ENCODE results near the gene YIF1A. TPM values are rescaled to one million over a fixed set of nuclear protein-coding genes. Genes with fewer than 3 reads are reported as not detected.

The YIF1A gene
- polyA plus RNA-seq, 1 donor (not counting 4 experiments of a cell fraction or from before 2014, with no cell fraction given), result 80.3 TPM

DNA sequence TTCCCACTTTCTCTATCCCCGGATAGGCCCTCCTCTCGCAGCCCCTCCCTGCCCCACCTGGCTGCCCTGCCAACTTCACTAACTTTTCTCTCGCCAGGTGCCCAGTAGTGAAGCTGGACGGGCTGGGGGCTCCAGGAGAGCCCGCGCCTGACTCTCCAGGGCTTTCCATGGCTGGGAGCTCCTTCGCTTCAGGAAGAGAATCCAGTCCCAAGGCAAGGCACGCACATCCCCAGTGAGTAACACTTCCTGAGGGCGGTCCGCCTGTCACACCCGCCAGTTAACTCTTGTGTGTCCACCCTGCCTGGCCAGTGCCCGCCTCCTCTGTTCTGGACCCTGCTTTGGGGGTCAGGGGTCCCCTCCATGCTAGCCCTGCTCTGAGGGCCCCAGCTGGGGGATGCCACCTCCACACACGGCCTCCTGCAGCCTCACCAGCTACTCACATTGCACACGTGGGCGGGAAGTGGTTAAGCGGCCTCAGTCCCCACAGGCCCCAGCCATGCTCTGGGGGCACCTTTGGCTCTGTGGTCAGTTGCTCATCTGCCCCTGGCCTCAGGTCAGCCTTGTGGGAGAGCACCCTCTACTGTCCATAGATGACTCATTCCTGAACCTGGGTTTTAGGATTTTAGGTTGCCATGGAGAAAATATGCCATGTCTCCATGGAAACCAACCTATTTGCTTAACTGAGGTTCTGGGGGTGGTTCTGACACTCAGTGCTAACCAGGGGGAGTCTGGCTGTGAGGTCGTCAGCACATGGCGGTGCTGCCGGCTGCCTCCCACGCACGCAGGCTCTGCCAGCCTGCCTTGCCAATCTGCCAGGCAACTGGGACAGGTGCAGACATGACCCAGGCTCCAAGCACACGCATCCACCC, 47.5 kb upstream of the YIF1A start, which contains the start of gene RIN1:
Gene RIN1, minus strand, starts transcription at position 201 of the 869 bp plus-strand sequence. Its CDS starts 32 bp downstream, at position 169.
- dilution Hi-C loops (cut with MboI; ENCODE audit: extremely low pct_ligation_motif_present, low sequenced_read_pairs), result no loop called here
- Histone ChIP-seq H3K4me2 (ENCODE audit: control insufficient read depth, extremely low read depth, insufficient read depth, low read depth, low read length) (peak within 1 kb of the TSS; percentile 95), H3K9me3 (ENCODE audit: control insufficient read depth, low read depth, low read length) (no peaks in the 10 kb centered on the region), H3K27ac (ENCODE audit: control insufficient read depth, insufficient read depth, low read length) (peak within 1 kb of the TSS; percentile 97), H4K20me1 (ENCODE audit: control insufficient read depth, extremely low read depth, insufficient read depth, low read length) (peaks cover 3% of the 10 kb centered on the region), H3K9ac (ENCODE audit: control insufficient read depth, extremely low read depth, insufficient read depth, low read length) (peak within 1 kb of the TSS; percentile 85), H2AFZ (ENCODE audit: control insufficient read depth, low read length) (no peak within 1 kb of the TSS), H3K9me1 (ENCODE audit: control insufficient read depth, extremely low read depth, insufficient read depth, low read length) (peaks cover 6% of the 10 kb centered on the region), H3K36me3 (ENCODE audit: control insufficient read depth in 2 of 2, extremely low read depth in 1 of 2, insufficient read depth in 2 of 2, low read length in 2 of 2) (peaks cover 34 to 55% of the 10 kb centered on the region in 2 experiments), H3K27me3 (ENCODE audit: control insufficient read depth, extremely low read depth, insufficient read depth, low read length) (no peaks in the 10 kb centered on the region), H3K4me3 (ENCODE audit: control insufficient read depth in 2 of 3, extremely low read depth in 1 of 3, insufficient read depth in 2 of 3, low read depth in 1 of 3, low read length in 3 of 3) (peak within 1 kb of the TSS; percentile 60 to 78 (median 78)), H3K4me1 (ENCODE audit: control insufficient read depth, extremely low read depth, insufficient read depth, low read length) (peaks cover 49% of the 10 kb centered on the region), H3K79me2 (ENCODE audit: control insufficient read depth, insufficient read depth, low read length) (peaks cover 22% of the 10 kb centered on the region)
- TF ChIP-seq EZH2 (IDR thresholded peaks at IDR 0.05; ENCODE audit: low read length), result no peak
- TF ChIP-seq, protein P1, sequence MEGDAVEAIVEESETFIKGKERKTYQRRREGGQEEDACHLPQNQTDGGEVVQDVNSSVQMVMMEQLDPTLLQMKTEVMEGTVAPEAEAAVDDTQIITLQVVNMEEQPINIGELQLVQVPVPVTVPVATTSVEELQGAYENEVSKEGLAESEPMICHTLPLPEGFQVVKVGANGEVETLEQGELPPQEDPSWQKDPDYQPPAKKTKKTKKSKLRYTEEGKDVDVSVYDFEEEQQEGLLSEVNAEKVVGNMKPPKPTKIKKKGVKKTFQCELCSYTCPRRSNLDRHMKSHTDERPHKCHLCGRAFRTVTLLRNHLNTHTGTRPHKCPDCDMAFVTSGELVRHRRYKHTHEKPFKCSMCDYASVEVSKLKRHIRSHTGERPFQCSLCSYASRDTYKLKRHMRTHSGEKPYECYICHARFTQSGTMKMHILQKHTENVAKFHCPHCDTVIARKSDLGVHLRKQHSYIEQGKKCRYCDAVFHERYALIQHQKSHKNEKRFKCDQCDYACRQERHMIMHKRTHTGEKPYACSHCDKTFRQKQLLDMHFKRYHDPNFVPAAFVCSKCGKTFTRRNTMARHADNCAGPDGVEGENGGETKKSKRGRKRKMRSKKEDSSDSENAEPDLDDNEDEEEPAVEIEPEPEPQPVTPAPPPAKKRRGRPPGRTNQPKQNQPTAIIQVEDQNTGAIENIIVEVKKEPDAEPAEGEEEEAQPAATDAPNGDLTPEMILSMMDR (optimal IDR thresholded peaks at IDR 0.05 in 1 of 3, IDR thresholded peaks at IDR 0.05 in 1 of 3, conservative IDR thresholded peaks at IDR 0.05 in 1 of 3; ENCODE audit: extremely low read depth in 1 of 3, insufficient read depth in 2 of 3, low read length in 3 of 3), result no peak
- FAIRE-seq (peak; percentile 93), DNase-seq (ENCODE audit: low read depth, low spot score) (peak; percentile 87)

DNA sequence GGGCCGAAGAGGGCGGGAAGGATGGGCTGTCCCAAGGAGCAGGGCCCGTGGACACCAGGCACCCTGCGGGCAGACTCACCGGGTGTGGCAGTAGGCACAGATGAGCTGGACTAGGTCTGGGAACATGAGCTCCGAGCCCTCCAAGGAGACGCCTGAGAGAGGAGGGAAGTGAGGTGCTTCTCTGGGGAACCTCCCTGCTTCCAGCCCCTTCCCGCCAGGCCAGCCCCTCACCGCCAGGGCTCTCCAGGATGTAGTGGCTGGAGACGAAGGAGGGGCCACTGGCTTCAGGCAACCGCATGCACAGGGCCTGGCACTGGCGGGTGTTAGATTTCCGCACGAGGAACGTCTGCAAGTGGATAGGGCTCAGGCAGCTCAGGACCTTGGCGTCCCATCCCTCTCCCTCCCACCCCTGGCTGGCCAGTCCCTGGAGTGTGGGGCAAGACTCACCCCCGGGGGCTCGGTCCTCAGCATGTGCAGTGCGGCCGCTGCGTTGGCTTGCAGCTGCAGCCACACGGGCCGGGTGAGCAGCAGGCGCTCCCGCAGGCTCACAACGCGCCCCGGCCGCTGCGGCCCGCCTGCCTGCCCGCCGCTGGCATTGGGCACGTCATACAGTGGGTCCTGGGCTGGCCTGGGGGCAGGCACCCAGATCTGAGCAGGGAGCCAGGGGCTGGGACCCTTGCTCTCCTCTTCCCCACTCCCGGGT, 46.7 kb upstream of the YIF1A start:
- Histone ChIP-seq H3K36me3 (ENCODE audit: control insufficient read depth in 2 of 2, extremely low read depth in 1 of 2, insufficient read depth in 2 of 2, low read length in 2 of 2) (peaks cover 30 to 53% of the 10 kb centered on the region in 2 experiments), H3K9me3 (ENCODE audit: control insufficient read depth, low read depth, low read length) (no peaks in the 10 kb centered on the region), H3K9ac (ENCODE audit: control insufficient read depth, extremely low read depth, insufficient read depth, low read length) (peak overlapping the region; percentile 85), H3K4me2 (ENCODE audit: control insufficient read depth, extremely low read depth, insufficient read depth, low read depth, low read length) (peak overlapping the region; percentile 95), H3K9me1 (ENCODE audit: control insufficient read depth, extremely low read depth, insufficient read depth, low read length) (peaks cover 6% of the 10 kb centered on the region), H3K79me2 (ENCODE audit: control insufficient read depth, insufficient read depth, low read length) (peaks cover 22% of the 10 kb centered on the region), H3K4me3 (ENCODE audit: control insufficient read depth in 2 of 3, extremely low read depth in 1 of 3, insufficient read depth in 2 of 3, low read depth in 1 of 3, low read length in 3 of 3) (peak overlapping the region; percentile 60 to 78 (median 78)), H3K4me1 (ENCODE audit: control insufficient read depth, extremely low read depth, insufficient read depth, low read length) (peaks cover 49% of the 10 kb centered on the region), H4K20me1 (ENCODE audit: control insufficient read depth, extremely low read depth, insufficient read depth, low read length) (peaks cover 3% of the 10 kb centered on the region), H3K27me3 (ENCODE audit: control insufficient read depth, extremely low read depth, insufficient read depth, low read length) (no peaks in the 10 kb centered on the region), H3K27ac (ENCODE audit: control insufficient read depth, insufficient read depth, low read length) (peak overlapping the region; percentile 97), H2AFZ (ENCODE audit: control insufficient read depth, low read length) (no peak overlapping the region)
- FAIRE-seq, result peak; percentile 32
- dilution Hi-C loops (cut with MboI; ENCODE audit: extremely low pct_ligation_motif_present, low sequenced_read_pairs), result no loop called here
- DNase-seq (ENCODE audit: low read depth, low spot score), result no peak
- TF ChIP-seq EZH2 (IDR thresholded peaks at IDR 0.05; ENCODE audit: low read length), result no peak
- TF ChIP-seq, protein P1 (optimal IDR thresholded peaks at IDR 0.05 in 1 of 3, IDR thresholded peaks at IDR 0.05 in 1 of 3, conservative IDR thresholded peaks at IDR 0.05 in 1 of 3; ENCODE audit: extremely low read depth in 1 of 3, insufficient read depth in 2 of 3, low read length in 3 of 3), result no peak
